ENCODE measurements around the gene NCR3LG1. TPM values are rescaled to one million over a fixed set of nuclear protein-coding genes. Genes with fewer than 3 reads are reported as not detected.

Gene NCR3LG1
- total and polyA plus RNA-seq, 4 donors: 0.94 to 5.8 (median 2.2) TPM

GRCh38 chr11:17396598-17397310 is 45.2 kb downstream of the NCR3LG1 start:
- Histone ChIP-seq H3K9me3 (ENCODE audit: control insufficient read depth in 4 of 4, insufficient read depth in 3 of 4, low read length in 3 of 4) (no peaks in the 10 kb centered on the region), H3K27me3 (ENCODE audit: control insufficient read depth in 3 of 3, insufficient read depth in 3 of 3, low read length in 2 of 3) (no peaks in the 10 kb centered on the region), H3K4me3 (no peak overlapping the region), H3K4me1 (ENCODE audit: control insufficient read depth in 5 of 5, insufficient read depth in 5 of 5, low read length in 5 of 5) (no peaks in the 10 kb centered on the region), H3K27ac (ENCODE audit: low read depth in 1 of 2, low read length in 1 of 2) (no peak overlapping the region), H3K36me3 (ENCODE audit: control insufficient read depth in 4 of 4, insufficient read depth in 4 of 4, low read length in 4 of 4) (no peaks in the 10 kb centered on the region), H3K9ac (ENCODE audit: insufficient read depth in 1 of 2, low read length in 2 of 2) (no peak overlapping the region)
- no peak for DNase-seq
- TF ChIP-seq CTCF (IDR thresholded peaks at IDR 0.05; ENCODE audit: control extremely low read depth, extremely low read depth): no peak
- no peak for ATAC-seq (ENCODE audit: insufficient read depth, low FRiP score)
- 92 to 96% methylated on average over 21 to 22 of the region's 22 CpGs for WGBS, 2 donors

GRCh38 chr11:17397311-17398002 is 45.9 kb downstream of the NCR3LG1 start:
- 97% methylated on average over 14 of the region's 14 CpGs for WGBS, 2 donors
- no peak for TF ChIP-seq CTCF (IDR thresholded peaks at IDR 0.05; ENCODE audit: control extremely low read depth, extremely low read depth)
- DNase-seq (no peak), ATAC-seq (ENCODE audit: insufficient read depth, low FRiP score) (no peak)
- Histone ChIP-seq H3K9me3 (ENCODE audit: control insufficient read depth in 4 of 4, insufficient read depth in 3 of 4, low read length in 3 of 4) (no peaks in the 10 kb centered on the region), H3K27ac (ENCODE audit: low read depth in 1 of 2, low read length in 1 of 2) (no peak overlapping the region), H3K36me3 (ENCODE audit: control insufficient read depth in 4 of 4, insufficient read depth in 4 of 4, low read length in 4 of 4) (no peaks in the 10 kb centered on the region), H3K9ac (ENCODE audit: insufficient read depth in 1 of 2, low read length in 2 of 2) (no peak overlapping the region), H3K4me1 (ENCODE audit: control insufficient read depth in 5 of 5, insufficient read depth in 5 of 5, low read length in 5 of 5) (no peaks in the 10 kb centered on the region), H3K27me3 (ENCODE audit: control insufficient read depth in 3 of 3, insufficient read depth in 3 of 3, low read length in 2 of 3) (no peaks in the 10 kb centered on the region), H3K4me3 (no peak overlapping the region)

- H3K4me1 ChIP-seq (ENCODE audit: control insufficient read depth in 5 of 5, insufficient read depth in 5 of 5, low read length in 5 of 5): no peaks in the 10 kb centered on the region
- H3K27ac ChIP-seq (ENCODE audit: low read depth in 1 of 2, low read length in 1 of 2): no peak overlapping the region
- no peak for ATAC-seq (ENCODE audit: insufficient read depth, low FRiP score)
Measured at GRCh38 chr11:17399236-17399635, 47.6 kb downstream of the NCR3LG1 start.

More at GRCh38 chr11:17399236-17399635, 47.6 kb downstream of the NCR3LG1 start:
- TF ChIP-seq CTCF (IDR thresholded peaks at IDR 0.05; ENCODE audit: control extremely low read depth, extremely low read depth): no peak
- Histone ChIP-seq H3K27me3 (ENCODE audit: control insufficient read depth in 3 of 3, insufficient read depth in 3 of 3, low read length in 2 of 3) (no peaks in the 10 kb centered on the region), H3K9ac (ENCODE audit: insufficient read depth in 1 of 2, low read length in 2 of 2) (no peak overlapping the region), H3K9me3 (ENCODE audit: control insufficient read depth in 4 of 4, insufficient read depth in 3 of 4, low read length in 3 of 4) (no peaks in the 10 kb centered on the region), H3K36me3 (ENCODE audit: control insufficient read depth in 4 of 4, insufficient read depth in 4 of 4, low read length in 4 of 4) (no peaks in the 10 kb centered on the region), H3K4me3 (no peak overlapping the region)
- DNase-seq: no peak
